ENCODE data around the gene TRH.

- TF ChIP-seq ZNF707 (CRISPR knock-in tag; conservative IDR thresholded peaks at IDR 0.05): no peak
- no peak for TF ChIP-seq NBN (IDR thresholded peaks at IDR 0.05; ENCODE audit: low read depth)
- no peak for TF ChIP-seq EP300 (IDR thresholded peaks at IDR 0.05; ENCODE audit: low read length)
- TF ChIP-seq POLR2AphosphoS5 (IDR thresholded peaks at IDR 0.05; ENCODE audit: control insufficient read depth, insufficient read depth, low read depth, low read length): no peak
- TF ChIP-seq ZNF124 (CRISPR knock-in tag; IDR thresholded peaks at IDR 0.05): no peak
- TF ChIP-seq TAF1 (IDR thresholded peaks at IDR 0.05; ENCODE audit: control insufficient read depth, extremely low read depth, insufficient read depth, low read length, severe bottlenecking): no peak
- TF ChIP-seq NR2C2 (CRISPR knock-in tag; IDR thresholded peaks at IDR 0.05): no peak
- no peak for TF ChIP-seq NR2C2 (tag; IDR thresholded peaks at IDR 0.05)
- TF ChIP-seq BRF1 (IDR thresholded peaks at IDR 0.05; ENCODE audit: borderline replicate concordance, extremely low read depth, insufficient read length): no peak
- peak; percentile 92 for TF ChIP-seq REST (IDR thresholded peaks at IDR 0.05; ENCODE audit: borderline replicate concordance)
- no peak for TF ChIP-seq REST (CRISPR knock-in tag; IDR thresholded peaks at IDR 0.05; ENCODE audit: low read depth)
- TF ChIP-seq PHF20 (IDR thresholded peaks at IDR 0.05; ENCODE audit: partially characterized antibody): no peak
- no peak for TF ChIP-seq SP1 (CRISPR knock-in tag; IDR thresholded peaks at IDR 0.05)
- TF ChIP-seq POLR2A (conservative IDR thresholded peaks at IDR 0.05): no peak
- no peak for TF ChIP-seq E2F4 (CRISPR knock-in tag; IDR thresholded peaks at IDR 0.05; ENCODE audit: low read depth)
- no peak for TF ChIP-seq ZBTB11 (CRISPR knock-in tag; IDR thresholded peaks at IDR 0.05)
Measured at GRCh38 chr3:129940086-129940485, 34.4 kb upstream of the TRH start.

Data from K562 (cell line).